Globus pallidus (tissue), 1 donor: ENCODE data around the gene TLE4.
A peak's percentile ranks its signal among the peaks of the same experiment; 100 is the strongest.

Experiments
- DNase-seq: peaks from one replicate; pipeline ENCODE4 v3.0.0-alpha.2; 2015; ENCODE audit warnings: low spot score

TLE4 gene

DNA sequence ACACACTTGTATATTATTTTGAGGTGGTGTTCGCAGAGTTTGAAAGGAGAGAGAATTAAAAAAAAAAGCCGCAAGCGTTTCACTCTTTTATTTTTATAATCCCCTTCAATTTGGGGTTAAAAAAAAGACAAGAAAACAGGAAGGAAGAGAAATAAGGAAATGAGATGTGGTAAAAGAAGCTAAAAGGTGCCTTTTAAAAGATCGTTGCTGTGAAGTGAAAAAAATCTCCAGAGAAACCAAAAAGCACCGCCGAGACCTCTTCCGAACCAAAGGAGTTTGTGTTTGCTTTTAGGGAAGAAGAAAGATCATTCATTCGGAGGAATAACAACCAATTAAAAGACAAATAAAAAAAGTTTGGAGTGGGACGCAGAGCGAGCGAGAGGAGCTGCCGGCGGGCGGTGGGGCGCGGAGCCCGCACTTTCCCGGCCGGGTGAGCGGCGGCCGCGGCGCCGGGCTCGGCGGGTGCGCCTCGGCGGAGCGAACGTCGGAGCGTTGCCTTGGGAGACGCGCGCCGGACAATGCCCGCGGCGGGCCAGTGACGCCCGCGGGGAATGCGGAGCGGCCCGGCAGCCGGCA lies 355 bp downstream of the TLE4 start:
- DNase-seq = no peak

- no peak for DNase-seq
These were observed 1.0 kb downstream of the TLE4 start for GRCh38 chr9:79572608-79573411.

DNA sequence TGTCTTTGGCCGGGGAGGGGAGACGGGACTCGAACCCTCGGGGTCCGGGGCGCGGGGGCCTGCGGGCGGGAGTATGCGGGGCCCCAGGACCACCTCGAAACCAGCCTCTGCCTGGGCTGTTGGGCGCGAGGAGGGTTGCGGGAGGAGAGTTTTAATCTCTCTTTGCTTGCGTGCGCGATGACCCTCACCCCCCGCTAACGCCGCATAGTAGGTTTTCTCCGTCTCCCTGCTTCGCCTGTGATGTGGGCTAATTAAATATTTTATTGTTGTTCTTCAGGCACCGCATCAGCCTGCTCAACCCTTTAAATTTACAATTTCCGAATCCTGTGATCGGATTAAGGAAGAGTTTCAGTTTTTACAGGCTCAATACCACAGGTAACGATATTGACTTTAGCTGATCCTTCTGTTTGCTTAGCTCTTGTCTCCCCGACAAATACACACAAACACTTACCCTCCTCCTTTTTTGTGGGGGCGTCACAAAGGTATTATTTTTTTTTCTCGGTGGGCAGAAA lies 1.7 kb downstream of the TLE4 start:
- DNase-seq = no peak

- no peak for DNase-seq
These were observed 2.4 kb downstream of the TLE4 start for GRCh38 chr9:79574136-79574535.

- no peak for DNase-seq
These were observed 3.0 kb downstream of the TLE4 start for GRCh38 chr9:79574781-79575180.

DNA sequence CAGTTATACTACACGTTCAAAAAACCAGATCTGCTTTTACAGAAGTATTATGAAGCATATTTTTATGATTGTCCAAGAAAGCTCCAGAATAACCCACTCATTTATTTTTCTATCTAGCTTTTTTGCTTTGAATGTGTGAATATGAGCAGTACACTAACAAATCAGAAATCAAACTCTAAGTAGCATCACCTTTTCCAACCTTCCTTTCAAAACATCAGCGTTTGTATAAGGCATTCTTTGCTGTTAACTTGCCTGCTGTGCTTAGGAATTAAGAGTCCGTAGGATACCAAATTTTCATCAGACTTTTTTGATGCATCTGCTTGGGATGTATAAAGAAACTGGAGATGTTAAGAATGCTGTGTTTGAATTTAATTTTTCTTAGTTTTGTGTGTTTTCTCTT lies 3.8 kb downstream of the TLE4 start:
- DNase-seq = no peak

DNA sequence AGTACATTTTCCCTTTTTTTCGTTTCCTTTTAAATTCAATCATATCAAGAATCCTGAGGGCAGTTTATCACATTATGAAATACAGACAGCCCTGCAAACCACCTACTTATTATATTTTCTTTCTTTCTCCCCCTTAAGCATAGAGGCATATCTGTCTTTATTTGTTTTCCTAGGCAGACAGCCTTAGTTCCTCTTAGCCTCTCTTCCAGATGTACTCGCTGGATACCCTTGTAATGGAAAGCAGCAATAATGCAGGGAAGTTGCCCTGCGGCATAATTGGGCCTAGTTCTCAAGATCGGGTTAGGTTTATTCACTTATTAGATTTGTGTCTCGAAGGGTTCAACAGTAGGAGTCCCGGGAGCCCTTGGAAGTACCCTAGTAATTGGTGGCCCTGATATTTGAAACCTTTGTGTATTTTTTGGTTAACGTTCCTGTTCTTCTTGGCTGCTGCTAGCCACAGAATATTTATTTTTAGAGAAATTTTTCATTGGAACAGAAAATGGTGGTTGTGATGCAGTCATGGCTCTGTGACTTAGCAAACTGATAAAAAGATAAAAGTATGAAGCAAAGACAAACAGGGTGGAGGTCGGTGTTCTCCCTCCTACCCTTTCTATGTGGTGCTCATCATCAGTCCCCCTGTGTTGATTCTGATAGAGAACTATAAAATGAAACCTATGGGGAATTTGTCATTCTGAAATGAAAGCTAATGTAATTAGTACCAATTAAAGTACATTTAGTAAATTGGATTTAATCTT lies 6.4 kb downstream of the TLE4 start:
- DNase-seq = no peak

DNA sequence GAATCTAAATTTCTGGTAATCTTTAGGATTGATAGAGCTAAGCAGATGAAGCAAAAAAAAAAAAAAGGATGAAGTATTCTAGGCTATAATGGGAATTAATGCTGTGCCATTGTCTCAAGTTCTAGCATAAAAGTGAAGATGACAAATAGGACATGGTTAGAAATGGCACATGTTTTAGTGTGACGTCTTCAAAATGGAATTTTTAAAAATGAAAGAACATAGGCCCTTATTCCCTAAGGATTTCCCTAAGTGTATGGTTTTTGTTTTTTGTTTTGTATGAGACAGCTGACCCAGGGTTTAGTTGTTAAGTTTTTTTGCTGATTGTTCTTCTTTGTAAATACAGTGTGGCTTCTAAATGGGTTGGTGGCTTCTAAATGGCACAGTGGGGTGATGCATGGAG lies 7.1 kb downstream of the TLE4 start:
- DNase-seq = no peak

DNA sequence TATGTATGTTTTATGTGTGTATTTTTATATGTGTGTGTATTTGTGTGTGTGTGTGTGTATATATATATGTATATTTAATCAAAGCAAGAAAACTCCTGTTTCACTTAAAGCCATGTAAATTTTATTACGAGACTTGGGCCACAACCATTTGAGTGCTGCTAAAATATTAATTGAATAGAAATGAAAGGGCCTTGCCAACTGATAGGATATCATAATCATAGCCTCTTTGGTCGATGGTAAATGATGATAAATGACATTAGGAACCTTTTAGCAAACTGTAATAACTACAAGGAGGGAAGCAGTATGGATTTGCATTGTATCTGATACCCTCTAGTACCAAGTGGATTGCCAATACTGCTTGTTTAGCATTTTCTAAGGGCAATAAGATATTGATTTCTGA lies 7.9 kb downstream of the TLE4 start:
- DNase-seq = no peak

DNA sequence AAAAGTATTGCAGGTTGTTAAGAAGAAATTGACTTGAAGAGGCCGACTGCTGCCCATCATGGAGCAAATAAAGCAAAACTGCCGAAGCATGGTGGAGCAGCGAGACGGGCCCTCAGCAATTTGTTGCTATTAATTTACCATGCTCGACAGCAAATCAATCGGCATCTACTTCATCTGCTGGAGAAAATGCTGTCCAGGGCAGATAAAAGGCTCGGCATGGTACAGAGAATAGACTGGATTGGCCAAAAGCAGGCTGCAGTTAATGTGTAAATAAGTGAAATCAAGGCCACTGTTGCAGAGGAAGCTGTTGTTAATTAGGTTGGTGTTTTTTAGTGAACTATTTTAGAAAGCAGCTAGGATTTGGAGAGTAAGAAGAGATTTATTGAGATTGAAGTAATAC lies 8.3 kb downstream of the TLE4 start:
- no peak for DNase-seq

DNA sequence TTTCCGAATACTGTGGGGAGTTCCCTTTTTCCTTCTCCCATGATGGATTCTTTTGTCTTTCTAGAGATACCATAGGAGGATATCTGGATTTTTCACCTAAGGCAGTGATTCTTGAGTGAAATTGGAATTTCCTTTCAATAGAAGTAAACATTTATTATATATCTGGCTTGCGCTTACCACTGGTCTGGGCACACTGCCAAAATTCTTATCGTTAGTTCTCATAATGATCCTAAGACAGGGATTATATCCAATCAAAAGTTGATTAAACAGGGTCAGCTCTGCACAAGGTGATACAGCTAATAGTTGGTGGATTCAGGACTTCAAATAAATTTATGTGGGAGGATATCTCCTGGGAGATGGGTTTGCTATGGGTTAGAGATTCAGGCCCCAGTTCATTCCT lies 9.6 kb downstream of the TLE4 start:
- DNase-seq = no peak

- DNase-seq = no peak
These were observed 10.0 kb downstream of the TLE4 start for GRCh38 chr9:79581794-79582193.

GRCh38 chr9:79583952-79584654 lies 12.3 kb downstream of the TLE4 start:
- no peak for DNase-seq

- no peak for DNase-seq
These were observed 12.9 kb downstream of the TLE4 start for GRCh38 chr9:79584655-79584982.

- DNase-seq = no peak
These were observed 16.9 kb downstream of the TLE4 start for GRCh38 chr9:79588488-79589223.

- DNase-seq = no peak
These were observed 19.7 kb downstream of the TLE4 start for GRCh38 chr9:79591458-79591857.

GRCh38 chr9:79592726-79593493 lies 21.1 kb downstream of the TLE4 start:
- DNase-seq = peak; percentile 50

DNA sequence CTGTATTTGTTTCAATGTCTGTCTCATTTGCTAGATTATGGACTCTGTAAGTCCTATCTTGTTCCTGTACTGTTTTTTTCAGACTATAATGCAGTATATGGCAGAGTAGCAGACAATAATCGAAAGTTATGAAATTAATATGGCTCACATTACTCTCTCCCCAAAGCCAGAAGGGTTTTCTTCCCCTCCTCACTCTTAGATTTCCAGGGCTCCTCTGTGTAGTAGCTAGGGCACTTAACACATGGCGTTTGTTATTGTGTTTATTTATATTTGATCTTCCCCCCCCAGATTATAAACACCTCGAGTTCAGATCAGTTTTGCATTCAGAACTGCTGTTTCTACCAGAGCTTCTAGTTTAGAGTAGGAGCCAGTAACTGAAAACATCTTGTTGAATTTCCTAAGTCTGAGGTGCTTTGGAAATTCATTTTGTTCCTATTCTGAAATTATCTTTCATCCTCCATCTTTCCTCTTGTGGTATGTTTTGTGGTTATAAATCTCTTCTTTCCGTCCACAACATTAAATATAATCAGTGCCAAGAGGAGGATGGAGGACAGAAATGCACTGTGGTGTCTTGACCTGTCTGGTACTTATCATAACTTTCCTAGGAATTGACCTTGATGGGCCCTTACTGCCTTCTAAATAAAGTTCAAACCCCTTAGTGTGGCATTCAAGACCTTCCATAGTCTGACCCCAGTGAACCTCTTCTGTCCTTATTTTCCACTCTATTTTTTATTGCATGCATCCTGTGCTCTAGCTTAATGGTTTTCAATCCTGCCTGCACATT lies 27.0 kb downstream of the TLE4 start:
- no peak for DNase-seq

- DNase-seq = peak; percentile 55
These were observed 28.7 kb downstream of the TLE4 start for GRCh38 chr9:79600466-79600865.

GRCh38 chr9:79603222-79603920 lies 31.6 kb downstream of the TLE4 start:
- DNase-seq = no peak
